IPS-NIHi11 (cell line): ENCODE measurements around the gene DGCR6.
"Not testable (repeated sequence)": the region's sequence is repeated elsewhere in the genome, so short reads cannot be mapped to it uniquely, and the experiment has no call there.

Experiments
- DNase-seq: peaks from one replicate; pipeline ENCODE4 v3.0.0; 2012; ENCODE audit warnings: mixed read lengths, low spot score

The DGCR6 gene

DNA sequence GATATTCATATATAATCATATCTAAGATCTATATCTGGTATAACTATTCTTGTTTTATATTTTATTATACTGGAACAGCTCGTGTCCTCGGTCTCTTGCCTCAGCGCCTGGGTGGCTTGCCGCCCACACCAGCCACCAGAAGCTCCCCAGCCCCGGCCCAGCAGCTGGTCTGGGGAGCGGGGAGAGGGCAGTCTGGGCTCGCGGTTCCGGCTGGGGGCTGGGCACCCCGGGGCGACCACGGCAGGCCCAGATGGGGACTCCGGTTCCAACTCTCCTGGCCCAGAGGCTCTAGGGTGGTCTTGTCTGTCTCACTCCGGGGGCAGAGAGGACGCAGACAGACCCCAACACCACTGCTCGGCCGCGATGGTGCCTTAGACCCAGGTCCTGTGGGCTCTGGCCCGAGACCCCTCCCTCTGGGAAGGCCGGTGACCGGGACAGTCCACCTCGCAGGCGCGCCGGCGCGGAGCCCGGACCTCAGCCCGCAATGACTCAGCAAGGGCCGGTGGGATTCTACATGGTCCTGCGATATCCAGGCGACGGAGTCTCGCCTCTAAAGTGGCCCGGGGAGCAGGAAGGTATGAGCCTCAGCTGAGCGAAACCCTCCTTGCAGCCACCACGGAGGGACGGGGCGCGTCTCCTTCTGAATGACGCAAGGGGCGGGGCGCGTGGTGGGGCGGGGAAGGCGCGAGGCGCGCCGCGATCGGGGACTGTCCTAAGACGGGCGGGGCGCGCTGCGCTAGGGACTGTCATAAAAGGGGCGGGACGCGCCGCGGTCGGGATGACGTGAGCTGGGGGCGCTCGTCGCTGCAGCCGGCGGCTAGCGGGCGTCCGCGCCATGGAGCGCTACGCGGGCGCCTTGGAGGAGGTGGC lies at the start of gene DGCR6:
Gene DGCR6, plus strand, starts transcription at position 781 of the 870 bp plus-strand sequence. Its CDS starts 55 bp downstream, at position 836.
- DNase-seq: no peak

DNA sequence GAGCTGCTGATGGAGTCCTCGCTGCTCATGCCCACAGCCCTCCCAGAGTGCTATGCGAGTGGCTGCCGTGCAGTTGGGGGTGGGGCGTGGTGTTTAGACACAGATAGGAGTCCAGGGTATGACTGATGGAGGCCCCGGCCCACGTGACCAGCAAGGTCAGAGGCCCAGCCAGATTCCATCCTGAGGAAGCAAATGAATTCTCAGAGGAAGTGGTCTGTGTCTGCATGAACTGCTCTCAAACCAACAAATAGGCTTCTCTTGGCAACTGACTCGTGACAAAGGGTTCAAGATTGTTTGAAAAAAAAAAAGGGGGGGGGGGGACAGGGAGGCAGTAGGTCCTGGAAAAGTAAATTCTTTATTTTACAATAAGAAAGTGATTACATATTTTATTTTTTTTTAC lies 46.8 kb upstream of the DGCR6 start:
- not testable (repeated sequence) for DNase-seq

DNA sequence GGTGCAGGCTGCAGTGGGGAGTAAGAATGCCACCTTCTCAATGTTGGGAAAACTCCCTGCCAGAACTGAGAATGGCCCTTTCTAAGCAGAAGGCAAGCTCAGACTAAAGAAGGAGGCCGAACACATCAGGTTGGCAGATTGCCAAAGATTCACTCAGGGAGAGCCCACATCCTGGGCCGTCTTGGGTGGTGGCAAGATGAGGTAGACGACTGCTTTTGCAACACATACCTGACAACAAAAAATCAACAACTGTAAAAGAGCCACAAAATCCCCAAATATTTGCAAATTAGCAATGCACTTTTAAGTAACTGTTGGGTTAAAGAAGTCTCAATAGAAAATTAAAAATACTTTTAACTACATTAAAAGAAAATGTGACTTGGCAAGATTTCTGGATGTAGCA lies 24.9 kb upstream of the DGCR6 start:
- DNase-seq: not testable (repeated sequence)

DNA sequence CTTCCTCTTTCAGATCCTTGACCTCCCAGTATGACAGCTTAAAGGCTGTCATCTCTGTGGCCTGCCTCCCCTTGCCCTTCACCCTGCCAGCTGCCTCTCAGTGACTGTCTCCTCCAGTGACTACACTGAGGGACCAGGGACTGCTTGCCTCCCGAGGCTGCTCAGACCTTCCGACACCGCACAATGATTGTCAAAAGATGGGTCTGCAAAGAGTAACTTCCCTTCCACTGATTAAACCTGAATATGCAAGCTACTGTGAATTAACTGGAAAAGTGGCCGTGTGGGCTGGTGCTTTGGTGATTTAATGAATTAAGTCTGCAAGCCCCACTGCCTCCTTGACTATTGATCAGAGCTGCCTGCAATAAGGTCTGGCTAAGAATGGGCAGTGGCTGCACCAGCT lies 21.7 kb upstream of the DGCR6 start:
- not testable (repeated sequence) for DNase-seq

DNA sequence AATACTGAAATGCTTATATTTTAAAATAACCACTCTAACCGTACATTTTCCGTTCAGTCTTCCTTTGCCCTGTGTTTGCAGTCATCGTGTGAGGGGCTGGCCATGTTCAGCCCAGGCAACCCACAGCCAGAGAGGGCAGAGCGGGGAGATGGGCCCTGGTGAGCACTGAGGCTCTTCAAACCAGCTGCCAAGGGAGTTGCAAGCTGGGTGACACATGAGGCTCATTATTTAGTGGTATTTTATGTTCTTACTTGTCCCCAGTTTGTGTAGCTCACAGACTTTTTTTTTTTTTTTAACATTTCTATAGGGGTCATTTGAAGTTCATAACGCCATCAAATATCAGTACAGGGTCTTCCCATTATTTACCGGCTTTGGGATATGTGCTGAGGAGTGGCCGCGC lies 18.0 kb upstream of the DGCR6 start:
- no peak for DNase-seq

DNA sequence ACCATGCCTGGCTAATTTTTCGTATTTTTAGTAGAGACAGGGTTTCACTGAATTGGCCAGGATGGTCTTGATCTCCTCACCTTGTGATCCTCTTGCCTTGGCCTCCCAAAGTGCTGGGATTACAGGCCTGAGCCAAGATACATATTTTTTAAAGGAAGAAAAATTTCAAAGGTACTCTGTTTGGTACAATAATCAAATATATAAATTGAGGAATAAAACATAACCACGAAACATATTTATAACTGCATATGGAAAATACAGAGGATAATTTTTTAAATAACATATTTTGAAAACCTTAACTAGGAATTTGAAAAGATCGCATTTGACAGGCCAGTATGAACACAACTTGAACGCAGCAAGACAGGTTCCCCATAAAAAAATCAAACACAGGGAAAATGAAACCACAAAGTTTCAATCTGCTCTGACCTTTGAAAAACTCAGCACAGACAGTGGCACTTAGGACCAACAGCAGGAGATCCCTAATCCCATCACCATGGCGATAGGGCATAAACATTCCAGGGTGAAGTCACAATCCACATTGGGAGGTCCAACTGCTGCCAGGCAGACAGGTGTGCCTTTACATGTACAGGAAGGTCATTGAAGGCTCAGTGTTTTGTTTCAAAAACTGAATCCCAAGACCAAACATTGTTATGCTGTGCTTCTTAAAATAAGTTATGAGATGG lies 15.5 kb upstream of the DGCR6 start:
- DNase-seq: not testable (repeated sequence)

DNA sequence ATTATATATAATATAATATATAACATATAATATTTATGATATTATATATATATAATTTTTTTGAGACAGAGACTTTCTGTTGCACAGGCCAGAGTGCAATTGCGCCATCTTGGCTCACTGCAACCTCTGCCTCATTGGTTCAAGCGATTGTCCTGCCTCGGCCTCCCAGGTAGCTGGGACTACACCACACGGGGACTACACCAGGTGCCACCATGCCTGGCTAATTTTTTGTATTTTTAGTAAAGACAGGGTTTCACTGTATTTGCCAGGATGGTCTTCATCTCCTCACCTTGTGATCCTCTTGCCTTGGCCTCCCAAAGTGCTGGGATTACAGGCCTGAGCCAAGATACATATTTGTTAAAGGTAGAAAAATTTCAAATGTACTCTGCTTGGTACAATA lies 12.3 kb upstream of the DGCR6 start:
- not testable (repeated sequence) for DNase-seq

DNA sequence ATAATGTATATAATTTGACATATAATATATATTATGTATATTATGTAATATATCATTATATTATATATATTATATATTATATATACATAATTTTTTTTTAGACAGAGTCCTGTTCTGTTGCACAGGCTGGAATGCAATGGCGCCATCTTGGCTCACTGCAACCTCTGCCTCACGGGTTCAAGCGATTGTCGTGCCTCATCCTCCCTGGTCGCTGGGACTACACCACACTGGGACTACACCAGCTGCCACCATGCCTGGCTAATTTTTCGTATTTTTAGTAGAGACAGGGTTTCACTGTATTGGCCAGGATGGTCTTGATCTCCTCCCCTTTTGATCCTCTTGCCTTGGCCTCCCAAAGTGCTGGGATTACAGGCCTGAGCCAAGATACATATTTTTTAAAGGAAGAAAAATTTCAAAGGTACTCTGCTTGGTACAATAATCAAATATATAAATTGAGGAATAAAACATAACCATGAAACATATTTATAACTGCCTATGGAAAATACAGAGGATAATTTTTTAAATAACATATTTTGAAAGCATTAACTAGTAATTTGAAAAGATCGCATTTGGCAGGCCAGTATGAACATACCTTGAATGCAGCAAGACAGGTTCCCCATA lies 10.0 kb upstream of the DGCR6 start:
- not testable (repeated sequence) for DNase-seq

DNA sequence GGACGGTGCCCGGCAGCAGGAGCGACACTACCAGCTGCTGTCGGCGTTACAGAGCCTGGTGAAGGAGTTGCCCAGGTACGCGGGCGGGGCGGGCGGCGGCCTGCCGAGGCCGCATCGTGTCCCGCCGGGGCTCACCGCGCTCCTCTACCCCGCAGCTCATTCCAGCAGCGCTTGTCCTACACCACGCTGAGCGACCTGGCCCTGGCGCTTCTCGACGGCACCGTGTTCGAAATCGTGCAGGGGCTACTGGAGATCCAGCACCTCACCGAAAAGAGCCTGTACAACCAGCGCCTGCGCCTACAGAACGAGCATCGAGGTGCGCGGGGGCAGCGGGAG lies 258 bp downstream of the DGCR6 start:
- DNase-seq: not testable (repeated sequence)

DNA sequence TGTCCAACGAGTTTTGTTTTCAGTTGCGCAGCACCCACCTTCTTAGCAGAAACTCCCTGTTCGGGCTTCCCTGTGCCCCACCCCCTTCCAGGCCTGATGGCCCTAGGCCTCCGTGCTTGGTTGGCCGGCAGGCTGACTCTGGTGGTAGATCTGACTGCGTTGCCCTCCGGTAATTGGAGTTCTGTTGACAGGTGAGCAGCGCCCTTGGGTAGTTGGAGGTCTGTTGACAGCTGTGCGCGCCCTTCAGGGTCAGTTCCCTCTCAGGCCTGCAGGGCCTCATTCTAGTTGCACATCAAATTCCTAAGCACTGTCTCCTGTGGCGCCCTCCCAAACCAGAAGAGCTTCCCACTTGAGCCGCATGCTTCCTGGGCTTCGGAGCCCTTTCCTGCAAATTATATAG lies 776 bp downstream of the DGCR6 start:
- no peak for DNase-seq

DNA sequence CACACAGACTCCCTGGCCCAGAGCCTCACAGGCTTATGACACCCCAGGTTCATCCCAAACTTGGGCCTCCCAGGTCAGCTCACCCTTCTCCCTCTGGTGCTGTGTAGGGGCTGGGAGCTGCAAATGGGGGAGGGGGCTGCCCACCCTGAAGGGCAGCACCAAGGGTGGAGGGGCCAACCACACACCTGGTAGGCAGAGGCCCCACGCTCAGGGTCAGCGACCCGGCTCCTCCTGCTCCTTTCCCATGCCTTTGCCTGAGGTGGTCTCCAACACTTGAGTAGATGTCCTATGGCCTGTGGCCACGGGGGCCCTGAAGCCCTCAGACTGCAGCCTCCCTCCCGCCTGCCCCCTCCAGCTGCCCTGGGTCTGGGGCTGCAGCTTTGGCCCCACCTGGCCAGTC lies 3.4 kb downstream of the DGCR6 start:
- no peak for DNase-seq

DNA sequence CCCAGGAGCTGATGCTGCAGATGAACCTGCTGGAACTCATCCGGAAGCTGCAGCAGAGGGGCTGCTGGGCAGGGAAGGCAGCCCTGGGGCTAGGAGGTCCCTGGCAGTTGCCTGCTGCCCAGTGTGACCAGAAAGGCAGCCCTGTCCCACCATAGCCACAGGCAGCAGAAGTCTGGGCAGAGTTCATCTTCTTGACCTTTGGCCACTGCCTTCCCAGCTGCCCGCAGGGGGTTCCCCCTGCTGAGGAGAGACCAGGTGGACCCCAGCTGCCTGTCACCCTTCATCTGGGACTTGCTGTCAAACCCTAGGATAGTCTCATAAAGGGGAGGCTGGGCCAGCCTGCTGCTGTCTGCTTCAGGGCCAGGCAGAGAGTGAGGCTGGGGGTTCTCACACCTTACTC lies 5.4 kb downstream of the DGCR6 start:
- DNase-seq: not testable (repeated sequence)

DNA sequence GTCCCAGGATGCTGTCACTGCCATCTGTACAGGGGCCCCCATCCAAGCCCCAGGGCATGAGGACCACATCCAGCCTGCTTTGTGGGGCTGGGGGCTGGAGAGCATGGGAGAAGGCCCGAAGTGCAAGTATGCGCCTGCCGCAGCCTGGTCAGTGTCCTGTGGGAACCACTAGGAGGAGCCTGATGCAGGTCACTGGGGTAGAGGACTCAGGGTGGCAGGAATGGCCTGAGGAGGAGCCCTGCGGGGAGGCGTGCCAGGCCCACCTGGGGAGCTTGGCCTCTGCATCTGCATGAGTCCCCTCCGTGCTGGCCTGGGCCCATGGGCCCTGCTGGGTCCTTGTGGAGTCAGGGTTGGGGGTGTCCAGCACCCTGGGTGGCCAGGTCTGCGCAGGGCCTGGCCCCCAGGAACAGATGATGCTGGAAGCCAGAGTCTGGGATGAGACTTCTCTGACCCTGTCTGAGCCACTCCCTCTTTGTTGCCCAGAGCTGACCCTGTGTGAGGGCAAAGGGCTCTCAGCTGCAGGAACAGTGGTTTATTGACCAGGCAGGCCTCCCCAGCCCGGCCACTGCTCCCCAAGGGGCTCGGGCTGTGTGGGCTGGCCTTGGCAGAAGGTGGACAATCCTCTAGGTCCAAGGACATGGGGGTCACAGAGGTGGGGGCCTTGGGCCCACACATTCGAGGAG lies 6.3 kb downstream of the DGCR6 start:
- DNase-seq: not testable (repeated sequence)

DNA sequence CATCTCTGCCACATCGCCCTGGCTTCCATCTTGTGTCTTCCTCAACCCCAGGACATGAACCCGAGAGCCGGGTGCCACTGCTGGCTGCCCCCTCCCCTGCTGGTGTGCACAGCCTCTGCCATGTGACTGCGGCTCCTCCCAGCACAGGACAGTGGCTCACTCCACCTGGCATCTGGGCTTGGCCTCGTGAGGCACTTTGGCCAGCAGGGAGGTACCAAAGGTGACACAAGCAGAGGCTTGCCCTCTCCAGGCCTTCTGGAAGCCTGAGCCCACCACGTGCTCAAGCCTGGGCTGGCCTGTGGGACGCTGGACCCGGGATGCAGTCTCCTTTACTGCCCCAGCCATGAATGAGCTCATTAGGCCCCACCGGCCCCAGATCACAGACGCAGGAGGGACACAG lies 8.4 kb downstream of the DGCR6 start:
- not testable (repeated sequence) for DNase-seq

DNA sequence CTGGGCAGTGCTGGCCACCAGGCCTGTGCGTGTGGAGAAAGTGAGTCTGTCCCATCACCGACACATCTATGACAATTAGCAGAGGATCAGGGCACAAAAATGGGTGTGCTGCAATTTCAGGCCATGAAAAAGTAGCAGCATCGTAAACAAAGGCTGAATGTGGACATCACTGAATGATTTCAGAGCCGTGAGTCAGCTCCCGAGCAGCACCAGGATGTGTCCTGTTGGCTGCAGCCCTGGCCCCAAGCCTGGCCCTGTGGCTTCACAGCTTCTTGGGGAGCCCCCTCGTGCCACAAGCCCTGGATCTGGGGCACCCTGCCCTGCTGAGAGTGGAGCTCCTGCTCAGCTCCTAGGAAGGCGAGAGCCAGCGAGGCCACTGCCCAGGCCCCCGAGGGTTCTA lies 9.4 kb downstream of the DGCR6 start:
- DNase-seq: not testable (repeated sequence)

DNA sequence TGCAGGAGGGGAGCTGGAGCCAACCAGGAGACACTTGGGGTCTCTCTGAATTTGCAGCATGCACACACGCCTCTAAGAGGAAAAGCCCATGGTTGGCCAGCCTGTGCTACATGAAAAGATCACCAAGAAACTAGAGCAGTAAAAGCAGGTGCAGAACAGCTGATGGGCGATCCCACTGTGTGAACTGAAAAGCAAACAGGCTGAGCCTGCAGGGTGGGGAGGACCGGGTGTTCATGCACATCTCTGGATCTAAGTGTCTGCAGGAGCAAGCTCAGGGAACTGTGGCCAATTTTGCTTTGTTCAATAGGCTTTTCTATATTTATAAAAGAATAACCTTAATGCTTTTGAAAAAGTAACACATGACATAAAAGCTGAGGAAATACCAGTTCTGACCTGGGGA lies 11.7 kb downstream of the DGCR6 start:
- not testable (repeated sequence) for DNase-seq

DNA sequence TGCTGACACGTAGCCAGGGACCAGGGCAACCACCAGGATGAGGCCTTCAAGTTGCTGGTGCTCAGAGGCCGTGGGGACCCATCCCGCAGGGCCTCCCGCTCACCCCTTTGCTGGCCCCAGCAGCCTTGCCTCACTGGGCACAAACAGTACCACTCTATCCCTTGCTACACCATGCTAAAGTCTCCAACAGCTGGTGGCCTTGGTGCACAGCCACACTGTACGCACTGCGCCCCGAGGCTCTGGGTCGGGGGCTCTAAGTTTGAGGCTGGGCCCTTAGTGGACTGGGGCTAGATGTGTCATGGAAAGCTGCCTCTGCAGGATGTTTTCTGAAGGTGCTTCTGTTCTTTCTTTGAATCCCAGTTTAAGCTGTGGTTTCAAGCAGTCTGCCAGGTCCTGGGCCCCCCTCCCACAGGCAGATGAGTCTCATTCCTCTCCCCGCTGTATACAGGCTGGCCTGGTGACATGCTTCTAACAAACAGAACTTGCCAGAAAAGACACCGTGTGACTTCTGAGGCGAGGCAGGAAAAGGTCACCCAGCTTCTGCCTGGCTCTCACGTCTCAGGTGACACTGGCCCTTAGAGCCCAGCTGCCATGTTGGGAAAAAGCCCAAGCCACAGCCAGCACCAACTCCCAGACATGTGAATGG lies 14.3 kb downstream of the DGCR6 start:
- DNase-seq: not testable (repeated sequence)

DNA sequence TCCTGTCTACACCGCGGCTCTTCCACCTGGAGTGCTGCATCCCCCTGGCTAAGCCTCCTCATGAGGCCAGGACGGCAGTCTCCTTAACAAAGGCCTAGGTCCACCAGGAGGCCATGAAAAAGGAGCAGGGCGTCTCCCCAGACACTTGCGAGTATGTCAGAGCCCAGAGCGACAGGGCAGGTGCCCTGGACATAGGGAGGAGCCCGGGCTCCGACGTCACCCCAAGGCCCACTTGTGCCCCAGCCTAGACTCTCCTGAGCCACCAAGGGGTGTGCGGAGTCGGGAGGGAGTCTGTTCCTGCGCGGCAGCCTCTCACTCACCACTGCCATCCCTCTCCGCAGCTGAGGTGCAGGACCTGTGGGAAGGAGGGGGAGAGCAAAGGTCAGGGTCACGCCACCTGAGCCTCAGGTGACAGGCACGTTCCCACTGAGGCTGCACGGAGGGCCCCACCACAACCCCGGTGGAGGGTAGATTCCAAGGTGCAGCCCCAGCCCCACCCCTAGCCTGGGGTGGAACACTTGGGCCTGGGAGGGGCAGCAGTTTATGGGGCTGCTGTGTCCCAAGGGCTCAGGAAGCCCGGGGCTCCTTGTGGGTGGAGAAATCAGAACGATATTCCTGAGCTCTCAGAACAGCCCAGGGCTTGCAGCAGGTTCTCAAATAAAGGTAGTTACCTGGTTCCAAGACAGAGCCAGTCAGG lies 19.4 kb downstream of the DGCR6 start:
- no peak for DNase-seq

DNA sequence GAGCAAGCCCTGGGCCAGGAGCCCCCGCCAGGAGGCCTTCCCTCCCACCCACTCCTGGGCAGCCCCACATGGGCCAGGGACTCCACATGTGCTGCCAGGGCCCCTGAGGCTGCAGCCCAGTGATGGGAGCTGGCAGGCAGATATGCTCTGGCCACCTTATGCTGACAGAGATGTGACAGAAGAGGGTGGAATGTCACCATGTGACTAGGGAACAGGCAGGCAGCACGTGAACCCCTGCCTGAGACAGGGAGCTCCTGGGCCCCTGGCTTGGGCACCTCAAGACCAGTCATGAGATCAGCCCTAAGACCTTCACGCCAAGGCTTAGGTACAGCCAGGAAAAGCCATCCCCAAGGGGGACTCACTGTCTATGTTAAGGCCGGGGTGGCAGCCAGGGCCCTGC lies 20.9 kb downstream of the DGCR6 start:
- DNase-seq: no peak

DNA sequence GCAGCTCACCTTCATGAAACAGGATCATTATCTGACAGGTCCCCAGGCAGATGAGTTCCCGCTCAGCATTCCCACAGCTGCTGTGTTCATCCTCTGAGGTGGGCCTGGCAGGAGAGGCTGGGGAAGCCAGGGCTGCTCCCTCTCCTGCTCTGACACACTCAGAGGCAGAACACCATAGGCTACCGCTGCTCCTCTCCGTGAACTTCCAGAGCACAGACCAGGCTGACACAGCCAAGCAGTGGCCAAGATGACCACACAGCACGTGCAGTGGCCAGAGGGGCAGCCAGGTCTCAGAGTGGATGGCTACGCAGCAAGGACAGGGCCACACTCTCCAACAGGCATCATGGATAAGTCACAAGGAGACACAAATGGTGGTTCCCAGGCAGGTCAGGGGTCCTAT lies 21.5 kb downstream of the DGCR6 start:
- DNase-seq: no peak

DNA sequence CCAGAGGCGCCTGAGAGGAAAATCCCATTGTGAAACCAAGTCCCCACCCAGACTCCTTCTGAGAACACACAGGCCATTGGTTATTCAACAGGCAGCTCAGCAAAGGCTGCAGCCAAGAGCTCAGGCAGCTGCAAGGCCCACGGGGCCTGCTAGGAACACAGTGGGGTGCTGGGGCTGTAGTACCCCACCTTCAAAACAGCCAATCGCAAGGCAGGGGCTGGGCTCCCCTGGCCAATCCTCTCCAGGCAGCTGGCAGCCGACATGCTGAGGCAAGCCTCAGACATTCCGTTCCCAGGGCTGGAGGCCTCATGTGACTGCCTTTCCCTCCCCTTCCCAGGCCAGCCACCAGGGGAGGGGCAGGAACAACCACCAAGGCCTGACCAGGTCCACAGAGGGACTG lies 23.3 kb downstream of the DGCR6 start:
- no peak for DNase-seq
